Lung (tissue), 12 donors: ENCODE data around the gene LGR5. TPM values are rescaled to one million over a fixed set of nuclear protein-coding genes. Genes with fewer than 3 reads are reported as not detected.

ENCODE experiments used
- ATAC-seq: fragments of 200-7000 bp; cut with Tn5 transposase; one replicate; pipeline ENCODE4 v1.9.1; 2020; ENCODE audit warnings: moderate number of reproducible peaks; ENCODE audit not compliant: insufficient read depth, low FRiP score
- DNase-seq, 3 donors: peaks; one replicate each; pipeline ENCODE4 v3.0.0-alpha.2; 2013 to 2017
- H3K27ac ChIP-seq, 2 donors: one replicate each; pipeline ENCODE4 v1.5.1; 2013; ENCODE audit warnings: mild to moderate bottlenecking in 2 of 2, moderate library complexity in 2 of 2, control low read depth in 1 of 2, inconsistent platforms in 1 of 2, low read depth in 1 of 2, low read length in 1 of 2
- H3K27me3 ChIP-seq, 3 donors: one replicate each; pipeline ENCODE4 v1.5.1; 2013; ENCODE audit warnings: low read length in 2 of 3; ENCODE audit not compliant: control insufficient read depth in 3 of 3, insufficient read depth in 3 of 3
- H3K36me3 ChIP-seq, 4 donors: one replicate each; pipeline ENCODE4 v1.5.1; 2013; ENCODE audit warnings: low read length in 4 of 4, mild to moderate bottlenecking in 1 of 4, moderate library complexity in 1 of 4; ENCODE audit not compliant: control insufficient read depth in 4 of 4, insufficient read depth in 4 of 4
- H3K4me1 ChIP-seq, 5 donors: one replicate each; pipeline ENCODE4 v1.5.1; 2013; ENCODE audit warnings: low read length in 5 of 5, mild to moderate bottlenecking in 2 of 5, moderate library complexity in 1 of 5; ENCODE audit not compliant: control insufficient read depth in 5 of 5, insufficient read depth in 5 of 5
- H3K4me3 ChIP-seq: one replicate; pipeline ENCODE4 v1.5.1; 2013; ENCODE audit warnings: mild to moderate bottlenecking, control low read depth, moderate library complexity
- H3K9ac ChIP-seq, 2 donors: one replicate each; pipeline ENCODE4 v1.5.1; 2013; ENCODE audit warnings: low read length in 2 of 2, control low read depth in 1 of 2; ENCODE audit not compliant: insufficient read depth in 1 of 2
- H3K9me3 ChIP-seq, 4 donors: one replicate each; pipeline ENCODE4 v1.5.1; 2013; ENCODE audit warnings: low read length in 3 of 4, mild to moderate bottlenecking in 1 of 4, moderate library complexity in 1 of 4; ENCODE audit not compliant: control insufficient read depth in 4 of 4, insufficient read depth in 3 of 4
- CTCF ChIP-seq: IDR thresholded peaks from 2 replicates; pipeline ENCODE4 v1.5.1; 2012; ENCODE audit warnings: mild to moderate bottlenecking; ENCODE audit errors: control extremely low read depth, extremely low read depth
- WGBS, 2 donors: extraction: QIAGEN DNeasy Blood & Tissue Kit; methylation state at CpG; one replicate each; pipeline ENCODE4 v1.1.7; 2013; 5-methylcytosine and 5-hydroxymethylcytosine counted together
- polyA plus RNA-seq, 2 donors: library from polyadenylated mRNA; stranded (reverse); fragments of 200-250 nt; gene quantifications; one replicate each; pipeline ENCODE4 v1.2.1, GENCODE V29; 2013
- total RNA-seq, 2 donors: library from RNA; depleted of rRNA in 1 of 2; stranded (reverse); fragments of >200 nt in 1 of 2; gene quantifications; one replicate each; pipeline ENCODE4 v1.2.1, GENCODE V29; 2014 to 2021
- donor health status: control.
- donor health status: control.
- donor health status: Bipolar disorder and iron deficiency.
- donor health status: healthy.
- donor health status: DM: yes; HTN: yes; CAD: no.

LGR5 gene
- total and polyA plus RNA-seq, 4 donors = 0.06 to 1.4 (median 0.21) TPM

GRCh38 chr12:71536939-71537622 lies 97.5 kb downstream of the LGR5 start:
- H3K4me3 ChIP-seq = no peak overlapping the region
- ATAC-seq = no peak
- no peak for TF ChIP-seq CTCF
- no peak overlapping the region for H3K9ac ChIP-seq
- H3K36me3 ChIP-seq = no peaks in the 10 kb centered on the region
- peaks cover 0 to 2% (median 0%) of the 10 kb centered on the region in 3 donors for H3K27me3 ChIP-seq
- no peak overlapping the region for H3K27ac ChIP-seq
- WGBS, 2 donors = 80 to 86% methylated on average over 3 of the region's 3 CpGs
- H3K9me3 ChIP-seq = no peaks in the 10 kb centered on the region
- no peaks in the 10 kb centered on the region for H3K4me1 ChIP-seq
- no peak for DNase-seq

GRCh38 chr12:71538807-71539206 lies 99.2 kb downstream of the LGR5 start:
- Histone ChIP-seq H3K9ac (no peak overlapping the region), H3K9me3 (no peaks in the 10 kb centered on the region), H3K36me3 (no peaks in the 10 kb centered on the region), H3K4me3 (no peak overlapping the region), H3K4me1 (no peaks in the 10 kb centered on the region), H3K27ac (no peak overlapping the region), H3K27me3 (peaks cover 0 to 2% (median 0%) of the 10 kb centered on the region in 3 donors)
- ATAC-seq = no peak
- WGBS, 2 donors = 88 to 96% methylated on average over 3 of the region's 3 CpGs
- no peak for TF ChIP-seq CTCF
- DNase-seq = no peak

GRCh38 chr12:71541583-71541982 lies 102.0 kb downstream of the LGR5 start:
- no peaks in the 10 kb centered on the region for H3K4me1 ChIP-seq
- 70 to 85% methylated on average over 1 of the region's 1 CpG for WGBS, 2 donors
- no peak overlapping the region for H3K27ac ChIP-seq
- no peak overlapping the region for H3K4me3 ChIP-seq
- ATAC-seq (no peak), DNase-seq (no peak)
- H3K27me3 ChIP-seq = peaks cover 0 to 2% (median 0%) of the 10 kb centered on the region in 3 donors
- no peaks in the 10 kb centered on the region for H3K36me3 ChIP-seq
- H3K9me3 ChIP-seq = no peaks in the 10 kb centered on the region
- no peak overlapping the region for H3K9ac ChIP-seq
- no peak for TF ChIP-seq CTCF
